AML-193 (cell line): ENCODE results near the gene LGR4.
"Not testable (repeated sequence)": the region's sequence is repeated elsewhere in the genome, so short reads cannot be mapped to it uniquely, and the experiment has no call there.

Source experiments
- DNase-seq, 2 experiments: peaks; one replicate each; lab custom pipeline; 2025; lab: John Stamatoyannopoulos, UW

Gene LGR4

DNA sequence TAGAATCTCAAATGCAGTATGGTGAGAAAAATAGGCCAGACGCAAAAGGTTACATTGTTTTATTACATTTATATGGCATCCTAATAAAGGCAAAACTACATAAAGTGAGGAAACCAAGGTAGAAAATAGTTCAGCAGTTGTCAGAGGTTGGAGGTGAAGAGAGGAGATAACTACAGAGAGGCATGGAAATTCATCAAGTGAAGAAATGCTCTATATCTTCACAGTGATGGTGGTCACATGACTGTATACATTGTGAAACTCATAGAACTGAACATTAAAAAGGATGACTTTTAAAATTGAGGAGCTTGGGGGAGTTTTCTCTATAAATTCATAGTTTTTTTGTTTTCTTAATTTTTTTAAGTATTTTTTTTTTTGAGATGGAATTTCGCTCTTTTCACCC lies 14.4 kb downstream of the LGR4 start:
- DNase-seq, result no peak

DNA sequence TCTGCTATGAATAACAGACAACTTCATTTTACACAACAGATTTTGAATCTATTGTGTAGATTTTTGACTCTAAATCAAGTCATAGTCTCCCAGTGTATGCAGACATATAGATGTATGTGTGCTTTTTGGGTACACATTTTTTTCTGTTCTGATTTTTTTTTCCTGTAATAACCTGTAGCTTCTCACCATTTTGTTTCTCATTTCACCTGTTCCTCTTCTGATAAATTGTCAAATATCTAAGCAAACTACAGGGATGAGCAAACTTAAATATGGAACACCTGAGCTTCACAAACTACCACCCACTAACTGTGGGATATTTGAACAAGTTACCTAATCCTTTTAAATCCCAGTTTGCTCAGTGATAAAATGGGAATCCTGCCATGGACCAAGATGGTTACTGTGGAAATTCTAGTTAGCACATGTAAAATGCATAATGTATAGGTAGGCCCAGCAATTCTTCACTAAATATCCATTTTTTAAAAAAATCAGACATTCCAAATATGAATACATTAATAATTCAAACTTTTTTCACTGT lies 15.7 kb downstream of the LGR4 start:
- no peak for DNase-seq

DNA sequence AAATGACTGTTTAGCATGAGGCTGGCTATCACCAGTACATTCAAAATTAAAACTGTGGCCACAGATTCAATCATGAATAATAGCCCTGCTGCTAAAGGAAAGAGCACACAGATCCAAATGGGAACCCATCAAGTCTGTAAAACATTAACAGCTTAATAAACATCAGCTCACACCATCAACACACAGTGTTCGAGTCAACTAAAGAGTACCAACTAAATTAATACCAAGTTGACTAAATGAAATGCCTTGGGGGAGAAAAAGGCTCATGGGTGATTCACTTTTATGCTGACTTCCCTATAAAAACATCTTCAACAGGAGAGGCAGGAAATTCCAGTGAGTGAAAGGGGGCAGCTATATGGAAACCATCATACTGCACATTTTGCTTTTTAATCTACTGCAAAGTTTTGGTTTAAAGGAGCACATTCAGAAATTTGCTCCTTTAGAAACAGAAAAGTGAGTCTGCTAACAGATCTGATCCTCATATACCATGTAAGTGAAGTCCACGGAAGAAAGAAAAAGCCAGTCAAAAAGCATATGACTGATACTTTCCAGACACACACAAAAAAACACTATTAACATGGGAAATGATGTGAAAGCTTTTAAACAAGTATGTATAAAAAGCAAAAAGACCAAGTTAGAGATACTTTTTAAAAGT lies 16.3 kb downstream of the LGR4 start:
- DNase-seq, result no peak

DNA sequence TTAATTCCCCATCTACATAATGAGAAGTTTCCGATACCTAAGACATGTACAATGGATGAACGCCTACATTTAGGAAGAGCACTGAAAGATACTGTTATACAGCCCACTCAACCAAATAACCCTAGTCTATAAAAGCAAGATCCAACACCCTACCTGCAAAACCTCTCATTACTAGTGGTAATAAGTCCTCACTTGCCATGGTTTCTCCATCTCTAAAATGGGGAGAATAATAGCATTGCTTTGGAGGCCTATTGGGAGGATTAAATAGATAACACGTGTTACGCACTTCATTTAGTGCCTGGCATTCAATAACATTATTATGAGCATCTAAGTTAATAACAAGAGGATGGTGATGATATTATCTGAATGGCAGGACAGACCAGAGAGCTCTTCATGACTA lies 16.9 kb downstream of the LGR4 start:
- no peak for DNase-seq

DNA sequence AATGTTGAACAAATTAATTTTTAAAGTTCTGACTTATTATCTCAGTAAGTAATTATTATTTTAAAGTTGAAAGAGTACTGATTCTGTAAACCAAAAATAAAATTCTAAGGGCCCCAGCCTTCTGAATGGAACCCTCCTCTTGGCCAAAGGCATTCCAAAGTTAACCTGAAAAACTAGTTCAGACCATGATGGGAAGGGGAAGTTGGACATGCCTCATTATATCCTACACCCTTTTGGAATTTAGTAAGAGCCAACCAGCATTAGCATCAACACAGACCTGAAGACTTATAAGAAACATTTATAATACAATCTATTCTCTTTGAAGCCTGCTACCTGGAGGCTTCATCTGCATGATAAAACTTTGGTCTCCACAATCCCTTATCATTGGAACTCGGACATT lies 18.9 kb downstream of the LGR4 start:
- no peak for DNase-seq

DNA sequence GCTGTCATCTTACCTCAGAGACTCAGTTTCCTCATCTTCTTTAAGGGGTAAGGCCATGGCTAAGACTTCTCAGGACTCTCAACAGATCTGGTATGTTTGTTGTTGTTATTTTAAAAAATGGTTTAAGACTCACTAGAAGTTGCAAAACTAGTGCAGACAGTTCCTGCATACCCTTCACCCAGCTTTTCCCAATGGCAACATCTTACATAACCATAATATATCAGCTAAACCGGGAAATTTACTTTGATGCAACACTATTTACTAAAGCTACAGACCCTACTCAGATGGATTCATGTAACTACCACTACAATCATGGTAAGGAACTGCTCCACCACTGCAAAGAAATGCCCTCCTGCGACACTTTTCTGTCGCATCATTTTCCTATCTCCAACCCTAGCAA lies 20.4 kb downstream of the LGR4 start:
- DNase-seq, result no peak

DNA sequence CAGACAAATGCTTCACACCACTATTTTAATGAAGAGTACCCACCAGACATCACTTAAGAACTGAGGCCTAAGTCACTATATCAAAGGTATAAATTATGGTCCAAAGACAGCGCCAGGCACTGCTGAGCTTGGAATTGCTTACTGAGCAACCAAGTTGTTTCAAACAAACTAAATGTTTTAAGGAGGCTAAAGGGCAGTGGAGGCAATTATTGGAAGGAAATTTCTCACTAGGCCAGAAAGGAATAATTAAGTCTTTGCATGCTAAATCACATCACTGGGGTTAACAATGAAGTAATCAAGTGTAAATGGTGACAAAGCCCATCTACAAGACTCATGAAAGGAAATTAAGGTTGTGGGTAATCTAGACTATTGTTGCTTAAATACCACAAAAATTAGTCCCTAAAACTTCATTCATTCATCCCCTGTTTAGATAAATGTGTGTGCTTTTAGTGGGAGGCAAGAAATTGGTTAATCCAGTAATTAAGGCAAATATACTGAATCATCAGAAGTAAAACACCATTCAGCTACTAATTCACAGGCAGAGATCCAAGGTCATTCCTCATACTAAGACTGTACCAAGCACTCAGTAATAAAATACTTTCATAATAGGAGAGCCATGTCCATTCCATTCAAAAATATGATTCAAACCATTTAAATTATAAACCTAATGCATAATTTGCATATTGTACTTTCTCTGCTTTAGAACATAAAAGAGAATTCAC lies 21.2 kb downstream of the LGR4 start:
- no peak for DNase-seq

DNA sequence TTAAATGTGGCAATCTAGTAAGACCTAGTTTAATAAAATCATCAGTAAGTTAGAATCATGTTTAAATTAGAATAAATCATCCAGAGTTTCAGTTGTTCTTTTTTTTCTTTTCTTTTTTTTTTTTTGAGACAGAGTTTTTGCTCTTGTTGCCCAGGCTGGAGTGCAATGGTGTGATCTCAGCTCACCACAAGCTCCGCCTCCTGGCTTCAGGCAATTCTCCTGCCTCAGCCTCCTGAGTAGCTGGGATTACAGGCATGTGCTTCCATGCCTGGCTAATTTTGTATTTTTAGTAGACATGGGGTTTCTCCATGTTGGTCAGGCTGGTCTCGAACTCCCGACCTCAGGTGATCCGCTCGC lies 24.4 kb downstream of the LGR4 start:
- DNase-seq, result not testable (repeated sequence)

DNA sequence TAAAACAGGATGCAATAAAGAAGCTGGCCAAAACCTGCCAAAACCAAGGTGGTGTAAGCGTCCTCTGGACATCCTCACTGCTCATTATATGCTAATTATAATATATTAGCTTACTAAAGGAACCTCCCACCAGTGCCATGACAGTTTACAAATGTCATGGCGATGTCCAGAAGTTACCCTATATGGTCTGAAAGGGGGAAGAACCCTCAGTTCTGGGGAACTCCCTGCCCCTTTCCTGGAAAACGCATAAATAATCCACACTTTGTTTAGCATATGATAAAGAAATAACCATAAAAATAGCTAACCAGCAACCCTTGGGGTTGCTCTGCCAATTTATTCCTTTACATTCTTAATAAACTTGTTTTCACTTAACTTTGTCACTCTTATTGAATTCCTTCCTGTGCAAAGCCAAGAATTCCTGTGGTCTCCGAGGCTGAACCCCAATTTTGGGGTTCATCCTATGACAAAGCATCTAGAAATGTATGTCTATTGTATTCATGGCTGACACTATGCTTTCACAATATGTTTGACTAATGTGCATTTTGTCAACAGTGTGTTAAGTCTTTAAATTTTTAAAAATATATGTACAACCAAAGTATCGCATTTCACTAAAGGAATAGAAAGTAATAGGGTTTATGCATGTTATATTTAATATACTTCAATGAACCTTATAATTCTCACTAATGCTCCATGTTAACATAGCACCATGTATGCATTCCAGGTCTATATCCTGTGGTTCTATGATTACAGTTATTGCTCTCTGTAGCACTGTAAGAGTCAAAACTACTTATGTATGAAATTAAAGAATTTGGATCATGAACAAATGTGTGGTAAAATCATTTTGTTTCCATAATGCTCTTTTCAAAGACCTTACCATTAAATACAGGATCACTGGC lies 25.1 kb downstream of the LGR4 start:
- DNase-seq, result no peak

DNA sequence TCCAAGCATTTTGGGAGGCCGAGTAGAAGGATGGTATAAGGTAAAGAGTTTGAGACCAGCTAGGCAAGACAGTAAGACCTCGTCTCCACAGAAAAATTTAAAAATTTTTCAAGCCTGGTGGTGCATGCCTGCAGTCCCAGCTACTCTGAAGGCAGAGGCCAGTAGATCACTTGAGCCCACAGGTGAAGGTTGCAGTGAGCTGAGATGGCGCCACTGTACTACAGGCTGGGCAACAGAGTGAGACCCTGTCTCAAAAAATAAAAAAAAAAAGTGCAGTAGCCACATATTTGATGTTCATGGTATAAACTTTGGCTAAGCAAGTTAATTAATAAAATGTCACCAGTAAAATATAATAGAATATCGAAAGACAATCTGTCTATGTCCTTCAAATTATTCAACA lies 27.0 kb downstream of the LGR4 start:
- DNase-seq, result no peak

DNA sequence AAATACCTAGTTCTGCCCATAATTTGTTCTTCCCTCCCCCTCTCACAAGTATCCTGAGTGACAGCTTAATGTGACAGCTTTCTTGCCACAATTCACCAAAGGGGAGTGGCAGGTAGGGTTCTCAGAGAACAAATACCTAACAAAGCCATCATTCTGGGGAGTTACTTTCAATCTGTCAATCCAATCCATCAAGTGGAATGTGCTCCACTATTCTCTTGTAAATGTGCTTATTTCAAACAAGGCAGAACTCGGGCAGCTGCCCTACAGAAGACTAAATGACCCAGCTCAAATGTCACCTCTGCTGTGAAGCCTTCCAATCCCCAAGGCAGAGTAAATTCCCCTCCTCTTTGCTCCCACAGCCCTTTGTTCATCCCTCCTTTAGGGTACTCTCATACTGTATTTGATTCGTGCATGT lies 27.8 kb downstream of the LGR4 start:
- DNase-seq, result no peak

DNA sequence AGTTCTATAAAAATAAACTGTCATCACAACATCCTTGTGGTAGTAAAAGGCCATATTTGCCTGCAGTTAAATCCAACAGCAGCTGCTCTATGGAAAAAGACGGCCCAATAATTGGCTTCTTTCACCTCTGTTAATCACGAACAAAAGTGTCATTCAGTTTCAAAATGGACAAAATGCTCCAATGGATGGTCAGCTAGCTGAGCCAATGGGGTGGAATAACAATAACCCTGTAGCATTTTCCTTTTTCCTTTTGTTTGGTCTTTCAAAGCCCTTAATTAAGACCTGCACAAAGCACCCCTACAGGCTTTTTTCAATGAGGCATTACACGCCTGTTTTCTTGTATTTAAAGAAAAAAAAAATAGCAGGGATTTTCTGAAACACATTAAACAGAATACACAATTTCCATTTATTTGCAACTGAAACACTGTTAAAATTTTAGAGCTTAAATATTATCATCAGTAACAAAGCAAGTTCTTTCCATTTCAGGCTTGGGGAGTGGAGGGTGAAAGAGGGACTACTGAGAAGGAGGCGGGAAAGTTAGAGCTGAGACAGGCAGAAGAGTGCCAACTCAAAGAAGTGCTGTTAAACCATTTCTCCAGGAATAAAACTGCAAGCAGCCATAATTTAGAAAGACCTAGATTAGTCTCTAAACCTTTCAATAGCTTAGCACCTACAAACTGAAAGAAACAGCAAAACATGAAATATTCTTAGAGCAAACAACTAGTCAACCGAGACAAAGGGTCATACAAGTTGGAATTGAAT lies 28.7 kb downstream of the LGR4 start:
- DNase-seq, result no peak

DNA sequence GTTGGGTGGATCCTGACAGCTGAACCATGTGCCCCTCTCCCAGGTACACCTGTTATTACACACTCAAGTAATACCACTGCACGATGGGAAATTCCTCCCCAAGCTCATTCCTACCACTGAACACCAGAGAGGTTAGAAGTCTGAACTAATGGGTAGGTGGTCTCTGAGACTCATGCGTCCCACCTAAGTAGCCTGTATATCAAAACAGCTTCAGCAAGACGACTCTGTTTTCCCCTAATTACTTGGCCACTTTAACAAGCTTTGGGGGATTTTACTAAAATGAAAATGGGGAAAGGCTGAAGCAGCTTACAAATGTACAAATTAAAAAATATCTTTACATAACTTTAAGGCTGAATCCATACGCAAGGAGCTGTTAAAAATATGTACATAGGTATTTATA lies 29.4 kb downstream of the LGR4 start:
- DNase-seq, result no peak

DNA sequence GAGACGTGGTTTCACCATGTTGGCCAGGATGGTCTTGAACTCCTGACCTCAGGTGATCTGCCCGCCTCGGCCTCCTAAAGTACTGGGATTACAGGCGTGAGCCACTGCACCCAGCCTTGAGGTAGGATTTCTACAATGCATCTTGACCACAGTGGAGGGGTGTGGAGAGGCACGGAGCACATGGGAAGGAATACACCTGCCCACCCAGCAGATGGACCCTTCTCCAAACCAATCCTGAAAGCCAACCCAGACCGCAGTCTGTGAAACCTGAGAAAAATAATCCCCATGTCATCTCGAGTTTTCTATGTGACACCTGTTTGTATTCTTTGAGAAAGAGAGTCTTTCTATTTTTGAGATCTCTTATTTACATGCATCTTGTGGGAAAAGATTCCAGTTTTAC lies 32.5 kb downstream of the LGR4 start:
- DNase-seq, result no peak

DNA sequence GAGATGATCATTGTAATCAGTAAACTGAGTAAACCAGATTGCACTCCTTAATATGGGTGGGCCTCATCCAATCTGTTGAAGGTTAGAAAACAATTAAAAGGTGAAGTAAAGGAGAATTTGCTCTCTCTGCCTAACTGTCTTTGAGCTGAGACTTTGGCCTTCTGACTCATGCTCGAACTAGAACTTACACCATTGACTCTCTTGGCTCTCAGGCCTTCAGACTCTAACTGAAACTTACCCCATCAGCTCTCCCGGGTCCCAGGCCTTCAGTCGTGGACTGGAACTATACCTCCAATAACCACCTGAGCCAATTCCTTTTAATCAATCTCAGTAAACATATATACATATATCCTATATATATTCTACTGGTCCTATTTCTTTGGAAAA lies 34.0 kb downstream of the LGR4 start:
- DNase-seq, result no peak

DNA sequence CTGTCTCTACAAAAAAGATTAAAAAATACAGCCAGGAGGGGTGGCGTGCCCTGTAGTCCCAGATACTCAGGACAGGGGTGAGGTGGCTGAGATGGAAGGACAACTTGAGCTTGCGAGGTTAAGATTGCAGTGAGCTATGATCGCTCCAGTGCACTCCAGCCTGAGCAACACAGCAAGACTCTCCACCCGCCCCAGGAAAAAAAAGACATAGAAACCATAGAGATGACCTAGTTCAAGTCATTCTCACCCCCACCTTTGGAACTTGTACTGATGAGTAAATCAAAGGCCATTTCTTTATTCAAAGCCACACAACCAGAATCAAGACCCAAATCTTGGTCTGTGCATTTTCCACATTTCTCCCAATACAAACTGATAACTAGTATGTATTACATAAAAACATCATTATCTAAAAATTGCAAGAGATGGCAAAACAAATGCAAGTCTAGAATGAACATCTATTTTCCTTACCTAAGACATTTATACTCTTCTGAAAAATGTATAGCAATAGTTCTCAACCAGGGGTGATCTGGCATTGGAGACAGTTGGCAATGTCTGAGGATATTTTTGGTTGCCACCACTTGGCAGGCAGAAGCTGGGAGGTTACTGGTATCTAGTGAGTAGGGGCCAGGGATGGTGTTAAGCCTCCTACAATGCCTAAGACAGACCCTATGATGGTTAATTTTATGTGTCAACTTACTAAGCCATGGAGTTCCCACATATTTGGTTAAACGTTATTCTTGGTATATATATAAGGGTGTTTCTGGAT lies 34.6 kb downstream of the LGR4 start:
- no peak for DNase-seq

DNA sequence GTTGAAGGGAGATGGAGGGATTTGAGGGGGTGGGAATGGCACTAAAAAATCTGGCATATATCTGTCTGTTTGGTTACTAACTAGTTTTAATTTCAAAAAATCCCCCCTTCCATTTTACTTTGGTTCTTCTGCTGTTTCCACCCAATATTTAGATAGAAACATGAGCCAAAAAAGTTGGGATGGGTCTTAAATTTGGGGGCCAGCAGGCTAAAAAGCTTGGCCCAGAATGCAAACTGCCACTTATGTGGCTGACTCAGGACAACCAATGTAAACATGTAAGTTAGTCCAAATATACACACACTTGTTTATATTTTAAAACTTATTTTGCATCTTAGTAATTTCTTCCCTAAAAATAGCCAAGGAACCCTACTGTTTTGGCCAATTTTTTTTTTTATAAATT lies 35.7 kb downstream of the LGR4 start:
- DNase-seq, result no peak

DNA sequence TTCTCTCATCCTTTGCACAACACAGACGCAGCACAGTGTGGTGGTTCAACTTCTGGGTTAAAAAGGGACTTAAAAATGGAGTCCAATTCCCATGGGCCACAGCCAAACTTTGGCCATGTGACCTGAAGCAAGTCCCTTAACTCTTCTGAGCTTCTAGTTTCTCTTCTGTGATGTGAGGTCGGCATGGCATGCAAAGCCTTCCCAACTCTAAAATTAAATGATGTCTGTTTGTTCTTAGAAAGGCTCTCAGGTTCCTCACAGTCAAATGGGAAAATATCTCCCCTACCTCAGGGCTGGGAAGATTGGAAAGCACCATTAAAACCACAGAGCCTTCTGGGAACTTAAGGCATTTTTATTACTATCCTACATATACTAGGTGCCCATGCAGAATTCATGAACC lies 38.8 kb downstream of the LGR4 start:
- DNase-seq, result no peak

DNA sequence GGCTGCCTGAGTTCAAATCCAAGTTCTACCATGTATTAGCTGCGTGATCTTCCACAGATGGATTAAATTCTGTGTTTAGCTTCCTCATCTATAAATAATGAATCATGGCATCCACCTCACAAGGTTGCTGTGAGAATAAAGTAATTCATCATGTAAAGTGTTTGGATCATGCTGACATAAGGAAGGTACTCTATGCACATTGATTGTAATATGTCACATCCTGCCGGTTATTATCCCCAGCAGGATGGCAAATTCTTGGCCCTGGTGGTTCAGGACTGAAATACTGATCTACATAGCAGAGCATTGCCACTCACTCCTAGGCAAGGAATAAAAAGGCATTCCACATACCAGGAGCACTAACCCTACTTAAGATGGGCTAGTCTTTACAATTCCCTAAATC lies 40.8 kb downstream of the LGR4 start:
- no peak for DNase-seq

DNA sequence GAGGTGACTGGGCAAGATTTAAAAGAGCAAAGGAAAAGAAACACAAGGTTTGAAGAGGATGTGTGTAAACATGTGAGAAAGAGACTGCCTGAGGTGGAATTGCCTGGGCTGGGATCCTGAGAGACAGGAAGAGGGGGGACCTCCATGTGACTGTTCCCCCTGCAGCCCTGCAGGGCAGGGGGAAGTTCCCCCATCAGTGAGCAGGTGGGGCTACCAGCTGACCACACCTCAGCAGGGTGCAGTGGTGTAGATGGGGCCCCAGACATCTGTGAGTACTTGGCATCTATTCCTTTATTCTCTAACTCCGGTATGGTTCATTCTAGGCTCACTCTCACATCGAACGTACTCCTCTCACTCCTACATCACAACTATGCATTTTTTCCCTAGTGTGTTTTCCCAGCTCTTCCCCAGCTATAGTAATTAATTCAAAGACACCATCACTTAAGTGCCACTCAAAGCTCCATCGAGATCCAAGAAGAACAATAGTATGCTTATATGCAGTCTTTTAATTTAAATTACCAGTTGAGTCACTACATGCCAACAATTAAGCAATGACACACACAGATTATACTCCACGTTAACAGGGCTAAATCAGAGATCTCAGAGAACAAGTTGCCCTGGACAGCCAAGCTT lies 42.7 kb downstream of the LGR4 start:
- no peak for DNase-seq
